Stimulated activated naive CD8-positive, alpha-beta T cell treated with anti-CD3 and anti-CD28 coated beads, Interleukin-15, Interleukin-2, amounts not matched to agents 100 U/mL and 50 U/mL, for 24 hours (primary cell): ENCODE results near the gene CCDC71.

Experiments used
- ATAC-seq: fragments of 150-1000 bp; cut with Tn5 transposase; one replicate; pipeline ENCODE4 v1.10.0; 2021
- DNase-seq: peaks from one replicate; pipeline ENCODE4 v3.0.0; 2021

The CCDC71 gene

GRCh38 chr3:49165771-49166751 is at the start of gene CCDC71:
TSS of gene CCDC71 (minus strand) at chr3:49166331. CDS start at chr3:49164208, 2,123 bp downstream.
- DNase-seq (peak; percentile 85), ATAC-seq (peak; percentile 52)

- no peak for DNase-seq
- ATAC-seq, result no peak
Observed at GRCh38 chr3:49213998-49214397, 47.9 kb upstream of the CCDC71 start.

GRCh38 chr3:49213541-49213943 is 47.4 kb upstream of the CCDC71 start:
- no peak for ATAC-seq
- no peak for DNase-seq

- ATAC-seq, result no peak
- DNase-seq, result no peak
Observed at GRCh38 chr3:49199900-49200281, 33.8 kb upstream of the CCDC71 start.

GRCh38 chr3:49199239-49199899 is 33.2 kb upstream of the CCDC71 start:
- no peak for ATAC-seq
- peak; percentile 17 for DNase-seq

GRCh38 chr3:49198611-49199230 is 32.6 kb upstream of the CCDC71 start:
- ATAC-seq (no peak), DNase-seq (no peak)

GRCh38 chr3:49198161-49198560 is 32.0 kb upstream of the CCDC71 start:
- no peak for ATAC-seq

GRCh38 chr3:49191741-49192140 is 25.6 kb upstream of the CCDC71 start:
- no peak for DNase-seq
- ATAC-seq, result no peak

More at GRCh38 chr3:49198161-49198560, 32.0 kb upstream of the CCDC71 start:
- no peak for DNase-seq

- no peak for DNase-seq
- ATAC-seq, result no peak
Observed at GRCh38 chr3:49183873-49184272, 17.7 kb upstream of the CCDC71 start.

- ATAC-seq (no peak), DNase-seq (no peak)
Observed at GRCh38 chr3:49182682-49183081, 16.6 kb upstream of the CCDC71 start.

- ATAC-seq, result no peak
- DNase-seq, result no peak
Observed at GRCh38 chr3:49181351-49181750, 15.2 kb upstream of the CCDC71 start.

GRCh38 chr3:49180116-49180515 is 14.0 kb upstream of the CCDC71 start:
- no peak for ATAC-seq

GRCh38 chr3:49177073-49177472 is 10.9 kb upstream of the CCDC71 start:
- ATAC-seq (no peak), DNase-seq (no peak)

More at GRCh38 chr3:49180116-49180515, 14.0 kb upstream of the CCDC71 start:
- no peak for DNase-seq

- ATAC-seq (no peak), DNase-seq (no peak)
Observed at GRCh38 chr3:49175530-49175929, 9.4 kb upstream of the CCDC71 start.

GRCh38 chr3:49174397-49174985 is 8.4 kb upstream of the CCDC71 start:
- ATAC-seq, result no peak
- no peak for DNase-seq

- DNase-seq (no peak), ATAC-seq (no peak)
Observed at GRCh38 chr3:49173792-49174170, 7.7 kb upstream of the CCDC71 start.

GRCh38 chr3:49173116-49173791 is 7.1 kb upstream of the CCDC71 start:
- no peak for DNase-seq
- ATAC-seq, result no peak

- DNase-seq (no peak), ATAC-seq (no peak)
Observed at GRCh38 chr3:49172551-49173041, 6.5 kb upstream of the CCDC71 start.

- DNase-seq, result no peak
- no peak for ATAC-seq
Observed at GRCh38 chr3:49171775-49172500, 5.8 kb upstream of the CCDC71 start.

GRCh38 chr3:49171119-49171774 is 5.1 kb upstream of the CCDC71 start, which contains the start of gene KLHDC8B:
TSS of gene KLHDC8B (plus strand) at chr3:49171598. CDS start at chr3:49172770, 1,172 bp downstream.
- ATAC-seq, result peak; percentile 86
- DNase-seq, result peak; percentile 94
